Measurements from ENCODE around the gene PBOV1.

PBOV1 gene

GRCh38 chr6:138203315-138203714, 15.0 kb downstream of the PBOV1 start:
- Histone ChIP-seq H3K4me1 (ENCODE audit: control insufficient read depth, low read depth, low read length) (peaks cover 6% of the 10 kb centered on the region), H3K36me3 (ENCODE audit: control insufficient read depth, low read depth, low read length) (no peaks in the 10 kb centered on the region), H3K9ac (ENCODE audit: low read length) (no peak overlapping the region), H3K27me3 (ENCODE audit: control insufficient read depth, insufficient read depth, low read length) (no peaks in the 10 kb centered on the region), H3K9me3 (ENCODE audit: control insufficient read depth, low read depth, low read length) (no peaks in the 10 kb centered on the region), H3K4me3 (ENCODE audit: low read length) (no peak overlapping the region), H3K27ac (ENCODE audit: low read length) (no peak overlapping the region)

GRCh38 chr6:138201836-138202235, 16.5 kb downstream of the PBOV1 start:
- H3K4me3 ChIP-seq (ENCODE audit: low read length) = no peak overlapping the region
- no peaks in the 10 kb centered on the region for H3K27me3 ChIP-seq (ENCODE audit: control insufficient read depth, insufficient read depth, low read length)
- H3K36me3 ChIP-seq (ENCODE audit: control insufficient read depth, low read depth, low read length) = no peaks in the 10 kb centered on the region
- H3K4me1 ChIP-seq (ENCODE audit: control insufficient read depth, low read depth, low read length) = peaks cover 15% of the 10 kb centered on the region
- no peak overlapping the region for H3K27ac ChIP-seq (ENCODE audit: low read length)
- H3K9me3 ChIP-seq (ENCODE audit: control insufficient read depth, low read depth, low read length) = no peaks in the 10 kb centered on the region
- H3K9ac ChIP-seq (ENCODE audit: low read length) = no peak overlapping the region

- H3K9ac ChIP-seq (ENCODE audit: low read length) = no peak overlapping the region
- H3K36me3 ChIP-seq (ENCODE audit: control insufficient read depth, low read depth, low read length) = no peaks in the 10 kb centered on the region
- H3K4me1 ChIP-seq (ENCODE audit: control insufficient read depth, low read depth, low read length) = peaks cover 15% of the 10 kb centered on the region
- H3K27ac ChIP-seq (ENCODE audit: low read length) = no peak overlapping the region
- H3K9me3 ChIP-seq (ENCODE audit: control insufficient read depth, low read depth, low read length) = no peaks in the 10 kb centered on the region
- H3K4me3 ChIP-seq (ENCODE audit: low read length) = peak overlapping the region; percentile 4
- H3K27me3 ChIP-seq (ENCODE audit: control insufficient read depth, insufficient read depth, low read length) = no peaks in the 10 kb centered on the region
Observed at GRCh38 chr6:138198430-138199091, 19.7 kb downstream of the PBOV1 start.

- H3K27me3 ChIP-seq (ENCODE audit: control insufficient read depth, insufficient read depth, low read length) = no peaks in the 10 kb centered on the region
- H3K36me3 ChIP-seq (ENCODE audit: control insufficient read depth, low read depth, low read length) = no peaks in the 10 kb centered on the region
Observed at GRCh38 chr6:138197570-138197969, 20.7 kb downstream of the PBOV1 start.

GRCh38 chr6:138196122-138196738, 22.1 kb downstream of the PBOV1 start:
- Histone ChIP-seq H3K27ac (ENCODE audit: low read length) (no peak overlapping the region), H3K9ac (ENCODE audit: low read length) (no peak overlapping the region), H3K4me3 (ENCODE audit: low read length) (no peak overlapping the region), H3K36me3 (ENCODE audit: control insufficient read depth, low read depth, low read length) (no peaks in the 10 kb centered on the region), H3K9me3 (ENCODE audit: control insufficient read depth, low read depth, low read length) (no peaks in the 10 kb centered on the region), H3K27me3 (ENCODE audit: control insufficient read depth, insufficient read depth, low read length) (no peaks in the 10 kb centered on the region), H3K4me1 (ENCODE audit: control insufficient read depth, low read depth, low read length) (peaks cover 23% of the 10 kb centered on the region)

More at GRCh38 chr6:138197570-138197969, 20.7 kb downstream of the PBOV1 start:
- no peaks in the 10 kb centered on the region for H3K9me3 ChIP-seq (ENCODE audit: control insufficient read depth, low read depth, low read length)
- H3K9ac ChIP-seq (ENCODE audit: low read length) = no peak overlapping the region
- H3K27ac ChIP-seq (ENCODE audit: low read length) = no peak overlapping the region
- H3K4me1 ChIP-seq (ENCODE audit: control insufficient read depth, low read depth, low read length) = peaks cover 23% of the 10 kb centered on the region
- no peak overlapping the region for H3K4me3 ChIP-seq (ENCODE audit: low read length)

- Histone ChIP-seq H3K27me3 (ENCODE audit: control insufficient read depth, insufficient read depth, low read length) (no peaks in the 10 kb centered on the region), H3K36me3 (ENCODE audit: control insufficient read depth, low read depth, low read length) (no peaks in the 10 kb centered on the region), H3K4me3 (ENCODE audit: low read length) (no peak overlapping the region), H3K9me3 (ENCODE audit: control insufficient read depth, low read depth, low read length) (no peaks in the 10 kb centered on the region), H3K27ac (ENCODE audit: low read length) (no peak overlapping the region), H3K4me1 (ENCODE audit: control insufficient read depth, low read depth, low read length) (peaks cover 23% of the 10 kb centered on the region), H3K9ac (ENCODE audit: low read length) (no peak overlapping the region)
Observed at GRCh38 chr6:138194287-138194686, 24.0 kb downstream of the PBOV1 start.

- H3K9me3 ChIP-seq (ENCODE audit: control insufficient read depth, low read depth, low read length) = no peaks in the 10 kb centered on the region
- H3K4me3 ChIP-seq (ENCODE audit: low read length) = no peak overlapping the region
- no peaks in the 10 kb centered on the region for H3K36me3 ChIP-seq (ENCODE audit: control insufficient read depth, low read depth, low read length)
- H3K27ac ChIP-seq (ENCODE audit: low read length) = no peak overlapping the region
- peaks cover 23% of the 10 kb centered on the region for H3K4me1 ChIP-seq (ENCODE audit: control insufficient read depth, low read depth, low read length)
- H3K9ac ChIP-seq (ENCODE audit: low read length) = no peak overlapping the region
- no peaks in the 10 kb centered on the region for H3K27me3 ChIP-seq (ENCODE audit: control insufficient read depth, insufficient read depth, low read length)
Observed at GRCh38 chr6:138188278-138188941, 29.9 kb downstream of the PBOV1 start.

GRCh38 chr6:138187156-138187555, 31.1 kb downstream of the PBOV1 start:
- no peak overlapping the region for H3K27ac ChIP-seq (ENCODE audit: low read length)
- H3K4me1 ChIP-seq (ENCODE audit: control insufficient read depth, low read depth, low read length) = peaks cover 27% of the 10 kb centered on the region
- no peak overlapping the region for H3K9ac ChIP-seq (ENCODE audit: low read length)
- no peaks in the 10 kb centered on the region for H3K36me3 ChIP-seq (ENCODE audit: control insufficient read depth, low read depth, low read length)
- H3K27me3 ChIP-seq (ENCODE audit: control insufficient read depth, insufficient read depth, low read length) = no peaks in the 10 kb centered on the region
- H3K4me3 ChIP-seq (ENCODE audit: low read length) = no peak overlapping the region
- H3K9me3 ChIP-seq (ENCODE audit: control insufficient read depth, low read depth, low read length) = no peaks in the 10 kb centered on the region

- no peak overlapping the region for H3K27ac ChIP-seq (ENCODE audit: low read length)
- H3K4me3 ChIP-seq (ENCODE audit: low read length) = no peak overlapping the region
- no peaks in the 10 kb centered on the region for H3K9me3 ChIP-seq (ENCODE audit: control insufficient read depth, low read depth, low read length)
- H3K36me3 ChIP-seq (ENCODE audit: control insufficient read depth, low read depth, low read length) = no peaks in the 10 kb centered on the region
- H3K4me1 ChIP-seq (ENCODE audit: control insufficient read depth, low read depth, low read length) = peaks cover 33% of the 10 kb centered on the region
- H3K27me3 ChIP-seq (ENCODE audit: control insufficient read depth, insufficient read depth, low read length) = no peaks in the 10 kb centered on the region
- H3K9ac ChIP-seq (ENCODE audit: low read length) = no peak overlapping the region
Observed at GRCh38 chr6:138184230-138184629, 34.1 kb downstream of the PBOV1 start.

- Histone ChIP-seq H3K27me3 (ENCODE audit: control insufficient read depth, insufficient read depth, low read length) (no peaks in the 10 kb centered on the region), H3K9me3 (ENCODE audit: control insufficient read depth, low read depth, low read length) (no peaks in the 10 kb centered on the region), H3K4me3 (ENCODE audit: low read length) (no peak overlapping the region), H3K9ac (ENCODE audit: low read length) (no peak overlapping the region), H3K4me1 (ENCODE audit: control insufficient read depth, low read depth, low read length) (peaks cover 32% of the 10 kb centered on the region), H3K27ac (ENCODE audit: low read length) (no peak overlapping the region), H3K36me3 (ENCODE audit: control insufficient read depth, low read depth, low read length) (no peaks in the 10 kb centered on the region)
Observed at GRCh38 chr6:138183790-138184134, 34.5 kb downstream of the PBOV1 start.

GRCh38 chr6:138182939-138183789, 35.1 kb downstream of the PBOV1 start:
- Histone ChIP-seq H3K4me3 (ENCODE audit: low read length) (no peak overlapping the region), H3K9ac (ENCODE audit: low read length) (peak overlapping the region; percentile 14)

More at GRCh38 chr6:138182939-138183789, 35.1 kb downstream of the PBOV1 start:
- Histone ChIP-seq H3K27ac (ENCODE audit: low read length) (peak overlapping the region; percentile 49), H3K27me3 (ENCODE audit: control insufficient read depth, insufficient read depth, low read length) (no peaks in the 10 kb centered on the region), H3K4me1 (ENCODE audit: control insufficient read depth, low read depth, low read length) (peaks cover 28% of the 10 kb centered on the region), H3K9me3 (ENCODE audit: control insufficient read depth, low read depth, low read length) (no peaks in the 10 kb centered on the region), H3K36me3 (ENCODE audit: control insufficient read depth, low read depth, low read length) (no peaks in the 10 kb centered on the region)
